Fibroblast of skin of left quadriceps (primary cell): Measurements from ENCODE around the gene FAM227A.
"Not testable (repeated sequence)": the region's sequence is repeated elsewhere in the genome, so short reads cannot be mapped to it uniquely, and the experiment has no call there.

ENCODE experiments used
- DNase-seq, 2 experiments: peaks; one replicate each; pipeline ENCODE4 v3.0.0-alpha.2; 2013; ENCODE audit warnings: low read depth in 2 of 2

FAM227A gene

GRCh38 chr22:38657045-38657909 is 1.1 kb upstream of the FAM227A start:
- no peak for DNase-seq

GRCh38 chr22:38655519-38656255 is 505 bp downstream of the FAM227A start:
- peak; percentile 14 to 18 for DNase-seq

- DNase-seq = no peak
Observed at GRCh38 chr22:38653741-38654140, 2.5 kb downstream of the FAM227A start.

GRCh38 chr22:38652859-38653258 is 3.3 kb downstream of the FAM227A start:
- DNase-seq = no peak

- no peak for DNase-seq
Observed at GRCh38 chr22:38649841-38650522, 6.2 kb downstream of the FAM227A start.

- no peak for DNase-seq
Observed at GRCh38 chr22:38645430-38645829, 10.8 kb downstream of the FAM227A start.

GRCh38 chr22:38644245-38644644 is 11.9 kb downstream of the FAM227A start:
- not testable (repeated sequence) for DNase-seq

- no peak for DNase-seq
Observed at GRCh38 chr22:38641476-38642040, 14.6 kb downstream of the FAM227A start.

- no peak for DNase-seq
Observed at GRCh38 chr22:38638728-38639127, 17.5 kb downstream of the FAM227A start.

- DNase-seq = no peak
Observed at GRCh38 chr22:38638216-38638615, 18.0 kb downstream of the FAM227A start.

GRCh38 chr22:38632528-38632927 is 23.7 kb downstream of the FAM227A start:
- DNase-seq = no peak

GRCh38 chr22:38631724-38632123 is 24.5 kb downstream of the FAM227A start:
- no peak for DNase-seq

- no peak for DNase-seq
Observed at GRCh38 chr22:38629108-38629507, 27.1 kb downstream of the FAM227A start.

GRCh38 chr22:38628444-38628843 is 27.7 kb downstream of the FAM227A start:
- no peak for DNase-seq

GRCh38 chr22:38623351-38623750 is 32.8 kb downstream of the FAM227A start:
- no peak for DNase-seq

GRCh38 chr22:38618682-38619081 is 37.5 kb downstream of the FAM227A start:
- DNase-seq = no peak

- no peak for DNase-seq
Observed at GRCh38 chr22:38618258-38618657, 37.9 kb downstream of the FAM227A start.

GRCh38 chr22:38615064-38615405 is 41.2 kb downstream of the FAM227A start:
- not testable (repeated sequence) for DNase-seq

- DNase-seq = no peak
Observed at GRCh38 chr22:38614332-38615063, 41.7 kb downstream of the FAM227A start.

- DNase-seq = no peak
Observed at GRCh38 chr22:38613588-38613987, 42.6 kb downstream of the FAM227A start.

- no peak for DNase-seq
Observed at GRCh38 chr22:38612217-38613006, 43.8 kb downstream of the FAM227A start.
